NCI-H2171 treated with DMSO at 0.1 percent for 48 hours (cell line): ENCODE data around the gene SPDYA.

Source experiments
- DNase-seq: peaks from one replicate; lab custom pipeline; 2025; lab: John Stamatoyannopoulos, UW

Gene SPDYA

DNA sequence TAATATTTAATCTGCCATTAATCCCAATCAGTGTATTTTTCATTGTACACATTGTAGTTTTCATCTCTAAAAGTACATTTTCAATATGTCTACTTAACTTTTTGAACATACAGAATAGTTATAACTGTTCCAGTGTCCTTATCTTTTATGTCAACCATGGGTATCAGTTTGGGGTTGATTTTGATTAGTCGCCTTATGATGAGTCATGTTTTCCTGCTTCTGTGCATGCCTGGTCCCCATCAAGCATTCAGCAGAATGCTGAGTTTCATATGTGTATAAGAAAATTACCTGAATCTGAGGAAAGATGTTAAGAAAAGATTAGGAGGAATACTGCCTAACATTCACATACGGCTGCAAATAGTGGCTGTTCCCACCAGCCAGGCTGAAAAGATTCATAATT, 17.7 kb downstream of the SPDYA start:
- DNase-seq: no peak

DNA sequence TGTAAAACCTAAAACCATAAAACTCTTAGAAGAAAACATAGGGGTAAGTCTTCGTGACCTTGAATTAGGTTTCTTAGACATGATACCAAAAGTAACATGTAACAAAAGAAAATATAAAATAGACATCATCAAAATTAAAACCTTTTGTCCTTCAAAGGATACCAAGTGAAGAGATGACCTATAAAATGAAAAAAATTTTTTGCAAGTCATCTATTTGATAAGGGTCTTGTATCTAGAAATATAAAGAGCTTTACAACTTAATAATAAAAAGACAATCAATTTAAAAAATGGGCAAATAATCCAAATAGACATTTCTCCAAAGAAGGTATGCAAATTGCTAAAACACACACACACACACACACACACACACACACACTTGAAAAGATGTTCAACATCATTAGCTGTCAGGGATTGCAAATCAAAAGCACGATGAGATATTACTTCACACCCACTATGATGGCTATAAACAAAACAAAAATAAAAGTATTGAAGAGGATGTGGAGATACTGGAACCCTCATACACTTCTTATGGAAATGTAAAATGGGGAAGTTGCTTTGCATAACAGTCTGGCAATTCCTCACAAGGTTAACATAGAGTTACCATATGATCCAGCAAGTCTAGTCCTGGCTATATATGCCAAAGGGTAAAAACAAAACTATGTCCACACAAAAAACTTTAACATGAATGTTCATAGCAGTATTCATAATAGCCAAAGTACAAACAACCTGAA, 23.3 kb downstream of the SPDYA start:
- no peak for DNase-seq

DNA sequence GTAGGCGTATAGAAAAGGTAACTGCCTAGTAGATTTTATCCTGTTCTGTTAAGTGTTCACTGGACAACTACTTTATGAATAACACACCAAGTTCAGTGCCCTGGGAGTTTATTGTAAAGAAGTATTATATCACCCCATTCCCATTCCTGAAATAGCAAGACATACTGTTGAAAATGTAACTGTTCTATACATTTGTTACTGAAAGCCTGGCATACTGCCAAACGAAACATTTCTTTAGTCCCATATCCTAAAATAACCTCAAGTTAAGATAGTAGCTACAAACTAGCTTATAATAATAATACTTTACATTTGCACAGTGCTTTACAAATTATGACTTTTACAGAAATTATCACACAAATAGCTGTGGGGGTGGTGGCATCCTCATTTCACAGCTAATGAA, 25.1 kb downstream of the SPDYA start:
- no peak for DNase-seq

DNA sequence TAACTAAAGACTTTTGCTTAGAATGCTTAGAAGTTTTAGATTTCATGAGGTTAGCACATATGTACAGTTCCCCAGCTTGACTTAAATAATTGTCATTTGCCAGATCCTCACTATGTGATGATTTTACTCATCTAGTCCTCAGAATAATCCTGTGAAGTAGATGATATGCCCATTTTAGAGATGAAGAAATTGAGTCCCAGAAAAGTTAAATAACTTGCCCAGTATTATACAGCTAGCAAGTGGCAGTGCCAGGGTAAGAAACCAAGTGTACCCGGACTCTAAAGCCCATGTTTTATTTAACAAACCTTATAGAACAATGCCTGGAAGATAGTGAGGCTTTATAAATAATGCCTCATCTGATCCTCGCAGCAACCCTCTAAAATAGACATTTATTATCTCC, 28.3 kb downstream of the SPDYA start:
- no peak for DNase-seq

DNA sequence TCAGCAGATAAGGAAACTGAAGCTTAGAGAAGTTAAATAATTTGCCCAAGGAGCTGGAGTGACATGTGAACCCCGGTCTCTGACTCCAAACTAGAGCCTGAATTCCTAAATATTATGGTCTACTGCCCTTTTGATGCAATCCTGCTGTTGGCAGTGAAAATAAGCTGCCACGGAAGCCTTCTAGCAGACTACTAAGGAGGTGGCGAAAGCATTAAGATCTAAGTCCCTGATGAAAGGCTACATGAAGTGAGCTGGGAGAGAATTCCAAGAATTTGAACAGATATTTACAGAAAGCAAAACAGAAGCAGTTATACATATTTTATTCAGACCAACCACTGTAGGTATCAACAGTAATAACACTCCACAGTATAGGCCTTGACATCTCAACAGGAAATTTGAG, 31.4 kb downstream of the SPDYA start:
- no peak for DNase-seq

DNA sequence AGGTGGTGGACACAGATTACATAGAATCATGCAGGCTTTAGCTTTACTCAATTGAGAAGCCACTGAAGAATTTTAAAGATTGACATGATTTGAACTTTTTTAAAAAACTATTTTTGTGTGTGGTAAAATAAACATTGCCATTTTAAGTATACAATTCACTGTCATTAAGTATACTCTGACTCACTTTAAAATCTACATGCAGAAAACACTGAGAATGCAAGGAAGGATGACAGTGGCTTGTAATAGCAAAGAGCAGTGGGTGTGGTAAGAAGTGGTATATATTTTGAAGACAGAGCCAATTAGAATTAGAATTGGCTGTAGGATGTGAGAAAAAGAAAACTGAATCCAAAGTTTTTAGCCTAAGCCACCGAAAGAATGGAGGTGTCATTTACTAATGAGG, 44.6 kb downstream of the SPDYA start:
- DNase-seq: no peak

DNA sequence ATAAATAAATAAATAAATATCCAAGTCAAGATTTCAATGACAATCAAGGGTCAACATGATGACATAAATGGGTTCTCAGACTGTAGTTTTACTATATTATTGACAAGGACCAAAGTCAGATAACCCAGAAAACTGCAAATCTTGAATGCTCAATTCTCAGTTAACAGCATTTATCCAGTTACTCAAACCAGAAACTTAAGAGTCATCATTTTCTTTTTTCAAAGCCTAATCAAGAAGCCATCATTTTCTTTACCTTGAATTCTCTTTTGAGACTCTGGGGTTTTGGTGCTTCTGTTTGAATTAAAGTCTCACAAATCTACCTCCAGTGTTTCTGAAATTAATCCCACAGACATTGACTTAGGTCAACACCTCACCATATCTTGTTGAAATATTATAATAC, 45.3 kb downstream of the SPDYA start:
- no peak for DNase-seq

DNA sequence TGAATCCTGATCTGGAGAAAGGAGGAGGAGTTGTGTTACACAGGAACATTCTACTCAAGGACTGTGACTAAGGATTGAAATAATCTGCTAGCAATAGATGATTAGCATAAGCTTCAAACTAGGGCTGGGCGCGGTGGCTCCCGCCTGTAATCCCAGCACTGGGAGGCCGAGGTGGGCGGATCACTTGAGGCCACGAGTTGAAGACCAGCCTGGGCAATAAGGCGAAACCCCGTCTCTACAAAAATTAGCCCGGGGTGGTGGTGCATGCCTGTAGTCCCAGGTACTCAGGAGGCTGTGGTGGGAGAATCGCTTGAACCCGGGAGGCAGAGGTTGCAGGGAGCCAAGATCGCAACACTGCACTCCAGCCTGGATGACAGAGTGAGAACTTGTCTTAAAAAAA, 58.0 kb downstream of the SPDYA start:
- DNase-seq: no peak

DNA sequence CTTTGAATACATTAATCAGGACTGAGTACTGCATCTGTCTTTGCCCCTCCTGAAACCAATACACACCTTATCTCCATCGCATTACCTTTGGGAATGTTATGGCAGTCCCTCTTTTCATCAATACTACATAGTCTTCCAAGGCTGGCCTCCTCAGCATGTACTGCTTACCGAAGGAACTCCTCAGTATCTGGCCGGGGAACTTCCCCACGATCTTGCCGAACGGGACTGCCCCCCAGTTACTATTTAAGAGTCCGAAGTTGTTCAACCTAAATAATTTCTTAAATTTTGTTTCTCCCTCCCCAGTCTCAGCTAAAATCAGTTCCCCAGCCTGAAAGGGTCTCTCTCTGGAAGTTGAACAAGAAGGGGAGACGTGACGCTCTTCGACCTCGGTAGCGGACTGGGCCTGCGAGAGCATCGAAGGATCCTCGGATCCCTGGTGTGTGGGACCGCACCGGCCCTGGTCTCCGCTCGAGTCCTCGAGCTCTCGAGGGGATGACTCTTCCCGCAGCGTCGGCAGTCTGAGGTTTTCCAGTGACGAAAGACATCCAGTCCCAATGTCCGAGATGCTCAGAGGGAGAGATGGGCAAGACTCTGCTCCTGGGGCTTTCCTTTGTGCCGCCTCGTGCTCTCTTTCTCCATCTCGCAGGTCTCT, 59.0 kb downstream of the SPDYA start:
- no peak for DNase-seq

DNA sequence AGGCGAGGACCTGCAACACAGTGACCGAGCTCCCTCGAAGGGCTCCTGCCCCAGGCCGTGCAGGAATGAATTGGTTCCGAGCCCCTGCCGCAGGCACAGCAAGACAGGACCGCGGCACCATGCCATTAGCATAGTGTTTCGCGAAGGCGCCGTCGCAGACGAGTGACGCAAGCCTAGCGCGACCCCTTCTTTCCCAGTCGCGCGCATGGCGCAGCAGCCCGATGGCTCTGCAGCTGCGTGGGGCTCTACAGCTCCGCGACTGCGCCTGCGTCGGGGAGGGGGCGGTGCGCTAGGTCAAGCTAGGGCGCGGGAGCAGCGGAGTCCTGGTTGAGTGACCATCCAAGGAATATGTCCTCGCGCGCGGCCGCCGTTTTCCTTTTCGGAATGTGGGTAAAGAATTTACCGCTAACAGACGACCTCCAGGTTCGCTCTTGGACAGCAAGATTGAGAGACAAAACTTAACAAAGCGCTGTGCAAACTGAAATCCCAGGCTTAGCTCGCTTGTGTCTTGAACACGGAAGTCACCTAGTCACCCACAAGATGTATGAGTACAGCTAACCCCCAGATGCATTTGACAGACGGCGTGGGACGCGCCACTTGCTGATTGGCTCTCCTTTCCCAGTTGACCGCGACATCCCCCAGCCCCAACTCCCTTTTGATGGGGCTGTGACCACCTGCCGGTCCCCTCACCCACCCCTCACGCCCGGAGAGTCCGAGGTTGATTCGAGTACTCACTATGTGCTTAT, 59.7 kb downstream of the SPDYA start, which contains the start of gene TRMT61B:
Gene TRMT61B, minus strand, starts transcription at position 164 of the 746 bp plus-strand sequence. Its CDS starts 32 bp downstream, at position 132.
- DNase-seq: peak; percentile 96

DNA sequence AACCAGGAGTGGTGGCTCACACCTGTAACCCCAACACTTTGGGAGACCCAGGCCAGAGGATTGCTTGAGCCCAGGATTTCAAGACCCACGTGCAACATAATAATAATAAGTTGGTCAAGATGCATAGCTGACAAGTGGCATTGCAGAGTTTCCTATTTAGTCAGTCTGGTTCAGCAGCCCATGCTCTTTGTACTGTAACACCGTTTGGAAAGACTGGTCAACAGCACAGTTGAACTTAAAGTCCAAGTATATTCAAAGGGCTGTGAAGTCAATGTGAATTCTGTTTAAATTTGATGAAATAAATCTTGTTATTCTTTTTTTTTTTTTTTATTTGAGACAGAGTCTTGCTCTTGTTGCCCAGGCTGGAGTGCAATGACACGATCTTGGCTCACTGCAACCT, 61.0 kb downstream of the SPDYA start:
- DNase-seq: no peak

DNA sequence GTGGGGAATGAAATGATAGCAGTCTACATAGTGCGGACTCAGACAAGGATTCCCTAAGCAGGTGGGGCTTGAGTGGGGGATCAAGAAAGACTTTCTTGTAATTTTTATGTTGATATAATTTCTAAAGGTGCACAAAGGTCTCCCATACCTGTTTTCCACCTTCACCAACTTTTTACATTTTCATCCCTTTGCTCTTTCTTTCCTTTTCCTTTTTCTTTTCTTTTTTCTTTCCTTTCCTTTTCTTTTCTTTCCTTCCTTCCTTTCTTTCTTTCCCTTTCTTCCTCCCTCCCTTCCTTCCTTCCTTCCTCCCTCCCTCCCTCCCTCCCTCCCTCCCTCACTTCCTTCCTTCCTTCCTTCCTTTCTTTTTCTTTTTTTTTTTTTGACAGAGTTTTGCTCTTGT, 69.6 kb downstream of the SPDYA start:
- DNase-seq: no peak

DNA sequence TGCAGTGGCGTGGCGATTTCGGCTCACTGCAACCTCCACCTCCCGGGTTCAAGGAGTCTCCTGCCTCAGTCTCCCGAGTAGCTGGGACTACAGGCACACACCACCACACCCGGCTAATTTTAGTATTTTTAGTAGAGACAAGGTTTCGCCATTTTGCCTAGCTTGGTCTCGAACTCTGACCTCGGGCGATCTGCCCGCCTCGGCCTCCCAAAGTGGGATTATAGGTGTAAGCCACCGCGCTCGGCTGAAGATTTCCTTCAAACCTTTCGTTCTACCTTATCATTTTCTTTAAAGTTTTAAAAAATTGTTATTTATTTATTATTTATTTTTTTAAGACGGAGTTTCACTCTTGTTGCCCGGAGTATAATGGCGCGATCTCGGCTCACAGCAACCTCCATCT, 82.9 kb downstream of the SPDYA start:
- no peak for DNase-seq

DNA sequence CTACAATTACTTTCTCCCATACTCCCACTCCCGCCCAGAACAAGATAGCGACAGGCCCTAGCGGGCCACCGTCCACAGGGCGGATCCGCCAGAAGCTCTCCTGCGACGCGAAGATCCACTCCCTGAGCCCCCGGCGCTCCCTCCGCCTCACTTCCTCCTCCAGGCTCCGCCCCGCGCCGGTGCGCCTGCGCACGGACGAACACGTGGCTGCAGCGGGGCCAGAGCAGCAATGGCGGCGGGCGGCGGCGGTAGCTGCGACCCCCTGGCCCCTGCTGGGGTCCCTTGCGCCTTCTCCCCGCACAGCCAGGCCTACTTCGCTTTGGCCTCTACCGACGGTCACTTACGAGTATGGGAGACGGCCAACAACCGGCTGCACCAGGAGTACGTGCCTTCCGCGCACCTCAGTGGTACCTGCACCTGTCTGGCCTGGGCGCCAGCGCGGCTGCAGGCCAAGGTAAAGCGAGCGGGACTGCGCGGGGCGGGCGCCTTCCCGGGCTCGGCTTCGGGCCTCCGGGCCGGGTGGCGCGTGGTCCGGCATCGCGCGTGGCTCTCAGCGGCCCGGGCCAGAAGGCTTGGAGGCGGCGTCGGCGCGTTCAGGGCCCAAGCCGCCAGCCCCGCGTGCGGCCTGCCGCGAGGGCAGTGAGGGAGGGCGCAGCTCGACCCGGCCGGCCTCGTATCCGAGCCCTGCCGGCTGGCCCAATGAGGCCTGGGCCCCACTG, 84.0 kb downstream of the SPDYA start, which contains the start of gene WDR43:
Gene WDR43, plus strand, starts transcription at position 198 of the 719 bp plus-strand sequence. Its CDS starts 32 bp downstream, at position 230.
- DNase-seq: peak; percentile 99

DNA sequence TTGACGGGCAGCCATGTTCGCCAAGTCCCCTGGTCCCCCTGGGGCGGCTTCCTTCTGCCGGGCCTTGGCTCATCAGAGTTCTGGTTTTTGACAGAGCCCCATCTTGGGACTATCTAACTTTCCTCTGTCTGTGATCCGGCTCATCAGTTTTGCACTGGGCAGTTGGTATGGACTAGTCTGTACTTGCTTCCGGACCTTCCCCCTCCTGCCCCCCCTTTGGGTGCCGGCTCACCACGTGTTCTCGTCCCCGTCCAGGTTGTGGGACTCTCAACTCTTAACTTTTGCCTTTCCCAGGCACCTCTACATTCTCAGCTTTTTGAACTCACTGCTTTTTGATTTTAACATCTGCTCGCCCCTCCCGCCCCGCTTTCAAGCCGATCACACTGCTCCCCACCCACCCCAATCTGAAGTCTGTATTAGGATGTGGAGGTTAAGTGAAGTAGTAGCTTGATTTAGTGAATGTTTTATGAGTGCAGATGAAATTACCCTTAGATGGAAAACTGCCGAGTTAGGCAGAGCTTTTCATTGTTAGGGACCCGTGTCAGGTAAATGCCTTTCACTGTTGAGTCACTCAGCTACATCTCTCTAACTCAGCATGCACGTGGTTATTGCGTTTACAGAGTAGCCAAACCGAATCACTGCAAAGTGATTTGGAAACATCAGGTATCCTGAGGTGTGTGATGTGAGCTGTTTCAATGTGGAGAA, 84.7 kb downstream of the SPDYA start:
- DNase-seq: peak; percentile 51

DNA sequence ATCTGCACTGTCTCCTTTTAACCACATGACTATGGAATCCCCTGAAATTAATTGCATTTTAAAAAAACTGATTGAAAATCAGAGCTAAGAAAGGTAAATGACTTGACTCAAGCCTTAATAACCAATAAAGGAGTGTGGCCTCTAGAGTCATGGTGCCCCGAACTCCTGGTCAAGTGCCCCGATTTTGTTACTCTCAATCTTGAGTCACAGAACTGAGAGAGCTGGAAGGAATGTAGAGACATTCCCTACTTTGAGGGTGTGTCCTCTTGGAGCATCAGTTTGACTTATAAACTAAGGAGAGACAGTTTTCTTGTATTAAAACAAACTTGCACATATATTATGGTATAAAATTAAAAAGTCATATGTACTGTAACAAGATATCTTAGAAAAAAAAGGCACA, 86.3 kb downstream of the SPDYA start:
- no peak for DNase-seq

DNA sequence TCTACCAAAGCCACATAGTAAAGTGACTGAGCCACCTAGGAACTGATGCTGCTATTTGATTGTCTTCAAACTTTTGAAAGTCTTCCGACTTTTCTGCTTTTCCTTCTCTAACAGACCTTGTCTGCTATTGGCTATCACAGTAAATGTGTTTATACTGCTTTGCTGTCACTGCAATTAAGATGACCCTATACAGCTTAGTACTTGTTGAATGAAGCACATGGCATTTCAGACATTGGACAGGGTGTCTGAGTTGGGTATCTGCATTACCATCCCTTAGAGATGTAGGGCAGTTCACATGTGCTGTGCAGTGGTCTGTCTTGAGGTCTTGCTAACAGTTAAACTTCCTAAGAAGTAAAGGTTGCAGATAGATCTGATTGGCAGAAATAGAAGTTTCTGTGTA, 87.4 kb downstream of the SPDYA start:
- no peak for DNase-seq
